ENCODE measurements around the gene TFCP2.

Gene TFCP2

DNA sequence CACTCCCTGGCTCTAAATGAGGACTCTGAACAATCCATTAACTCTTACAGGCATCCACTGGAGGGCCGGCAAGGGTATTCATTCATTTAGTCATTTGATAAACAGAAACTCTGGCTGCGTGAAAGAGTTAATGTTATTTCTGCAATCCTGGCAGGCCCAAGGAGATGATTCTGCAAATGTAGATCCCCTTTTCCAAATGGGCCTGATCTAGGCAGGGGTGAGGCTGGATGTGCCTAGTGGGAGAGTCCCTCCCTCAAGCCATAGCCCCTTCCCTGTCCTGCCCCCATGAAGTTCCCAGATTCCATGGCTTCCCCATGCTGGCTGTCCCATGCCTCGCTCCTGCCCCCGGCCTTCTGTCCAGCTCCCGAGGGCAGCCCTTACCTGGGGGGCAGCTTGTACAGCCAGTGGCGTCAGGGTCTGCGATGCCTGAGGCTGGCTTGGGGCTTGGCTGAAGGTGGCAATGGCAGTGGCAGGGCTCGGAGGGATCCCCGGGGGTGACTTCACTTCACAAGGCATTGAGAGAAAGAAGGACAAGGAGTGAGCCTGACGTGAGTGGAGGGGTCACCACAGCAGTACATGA, 26.5 kb upstream of the TFCP2 start:
- ChIA-PET POLR2A (no interaction called here), CTCF (interaction anchor here (1.2 kb wide), 1 partner anchor 19 kb away, joined by 4 read pairs; the partner anchor contains the start of gene POU6F1)
- TF ChIP-seq, protein P1, sequence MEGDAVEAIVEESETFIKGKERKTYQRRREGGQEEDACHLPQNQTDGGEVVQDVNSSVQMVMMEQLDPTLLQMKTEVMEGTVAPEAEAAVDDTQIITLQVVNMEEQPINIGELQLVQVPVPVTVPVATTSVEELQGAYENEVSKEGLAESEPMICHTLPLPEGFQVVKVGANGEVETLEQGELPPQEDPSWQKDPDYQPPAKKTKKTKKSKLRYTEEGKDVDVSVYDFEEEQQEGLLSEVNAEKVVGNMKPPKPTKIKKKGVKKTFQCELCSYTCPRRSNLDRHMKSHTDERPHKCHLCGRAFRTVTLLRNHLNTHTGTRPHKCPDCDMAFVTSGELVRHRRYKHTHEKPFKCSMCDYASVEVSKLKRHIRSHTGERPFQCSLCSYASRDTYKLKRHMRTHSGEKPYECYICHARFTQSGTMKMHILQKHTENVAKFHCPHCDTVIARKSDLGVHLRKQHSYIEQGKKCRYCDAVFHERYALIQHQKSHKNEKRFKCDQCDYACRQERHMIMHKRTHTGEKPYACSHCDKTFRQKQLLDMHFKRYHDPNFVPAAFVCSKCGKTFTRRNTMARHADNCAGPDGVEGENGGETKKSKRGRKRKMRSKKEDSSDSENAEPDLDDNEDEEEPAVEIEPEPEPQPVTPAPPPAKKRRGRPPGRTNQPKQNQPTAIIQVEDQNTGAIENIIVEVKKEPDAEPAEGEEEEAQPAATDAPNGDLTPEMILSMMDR (IDR thresholded peaks at IDR 0.05; ENCODE audit: control extremely low read depth, extremely low read depth, low read depth, missing control alignments), result no peak
- DNase-seq (ENCODE audit: extremely low spot score), result no peak

DNA sequence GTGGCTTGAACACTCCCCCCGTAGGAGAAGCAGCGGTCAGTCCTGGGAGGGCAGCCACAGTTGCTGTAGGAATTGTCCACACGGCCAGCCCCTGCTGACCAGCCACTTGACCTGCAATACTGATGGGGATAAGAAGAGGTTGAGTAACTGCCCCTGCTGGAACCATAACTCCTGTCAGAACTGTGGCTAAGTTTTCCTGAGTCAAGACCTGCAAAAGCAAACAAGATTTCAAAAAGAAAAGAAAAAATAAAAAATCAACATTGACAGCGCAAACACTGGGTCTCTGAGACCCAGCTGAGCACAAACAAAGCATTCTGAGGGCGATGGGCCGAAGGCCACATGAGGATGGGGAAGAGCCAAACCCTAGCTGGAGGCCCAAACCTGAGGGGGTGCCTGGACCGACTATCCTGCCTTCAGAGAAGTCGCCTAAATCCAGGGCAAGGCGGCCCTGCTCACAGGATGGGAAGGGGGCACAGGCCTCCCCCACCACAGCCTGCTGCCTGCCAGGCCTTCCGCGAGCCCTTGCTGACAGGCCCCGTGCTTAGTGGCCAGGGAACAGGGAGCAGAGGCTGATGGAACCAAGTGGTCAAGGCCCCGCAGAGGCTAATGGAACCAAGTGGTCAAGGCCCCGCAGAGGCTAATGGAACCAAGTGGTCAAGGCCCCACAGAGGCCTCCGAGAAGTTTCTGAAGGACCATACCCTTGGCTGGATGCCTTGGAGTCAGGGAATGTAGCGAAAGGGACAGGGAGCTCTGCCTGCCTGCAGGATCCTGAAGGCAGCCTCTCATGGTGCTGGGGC, 25.8 kb upstream of the TFCP2 start:
- no peak for DNase-seq (ENCODE audit: extremely low spot score)
- ChIA-PET POLR2A (no interaction called here), CTCF (no interaction called here)
- TF ChIP-seq, protein P1 (IDR thresholded peaks at IDR 0.05; ENCODE audit: control extremely low read depth, extremely low read depth, low read depth, missing control alignments), result no peak

DNA sequence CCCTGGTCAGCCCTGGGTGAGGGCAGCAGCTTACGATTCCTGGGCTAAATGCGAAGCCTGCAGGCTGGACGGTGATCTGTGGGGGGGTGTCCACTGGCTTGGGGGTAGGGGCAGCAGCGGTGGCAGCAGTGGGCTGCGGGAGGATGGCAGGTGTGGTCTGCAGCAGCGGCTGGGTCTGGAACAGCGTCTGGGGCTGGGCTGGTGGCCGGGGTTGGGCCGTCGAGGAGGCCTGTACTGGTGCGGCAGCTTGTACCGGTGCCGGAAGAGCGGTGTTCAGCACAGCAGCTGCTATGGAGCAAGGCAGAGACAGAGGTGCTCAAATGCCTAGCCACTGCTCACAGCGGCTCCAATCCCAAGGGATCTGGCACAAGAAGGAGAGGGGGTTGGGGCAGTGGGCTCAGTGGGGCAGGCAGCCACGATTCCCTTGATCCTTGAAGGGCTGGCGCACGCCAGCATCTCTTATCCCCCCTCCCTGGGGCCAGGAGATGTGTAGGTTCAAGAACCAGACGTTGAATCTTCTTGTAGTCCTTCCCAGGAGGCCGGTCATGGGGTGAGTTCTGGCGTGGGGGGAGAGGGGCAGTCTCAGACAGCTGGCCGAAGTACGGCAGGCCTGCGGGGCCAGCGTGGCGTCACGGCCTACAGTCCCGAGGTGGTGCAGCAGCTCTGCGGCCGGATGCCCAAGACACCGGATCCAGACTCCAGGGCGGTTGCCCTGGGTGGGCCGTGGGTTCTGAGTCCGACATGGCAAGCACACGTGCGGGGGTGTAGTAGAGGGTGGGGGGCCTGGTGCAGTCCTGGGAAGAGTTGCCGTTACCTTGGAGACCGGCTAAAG, 25.0 kb upstream of the TFCP2 start:
- no peak for DNase-seq (ENCODE audit: extremely low spot score)
- ChIA-PET CTCF (interaction anchor here (1.1 kb wide), 1 partner anchor 10 kb away, joined by 4 read pairs; no protein-coding TSS in a partner anchor), POLR2A (no interaction called here)
- TF ChIP-seq, protein P1 (IDR thresholded peaks at IDR 0.05; ENCODE audit: control extremely low read depth, extremely low read depth, low read depth, missing control alignments), result no peak

GRCh38 chr12:51196547-51196946, 23.6 kb upstream of the TFCP2 start:
- DNase-seq (ENCODE audit: extremely low spot score), result no peak
- ChIA-PET CTCF (interaction anchor here (1.0 to 1.1 kb wide), 3 partner anchors 8 to 17 kb away, joined by 3 to 4 read pairs (median 3); no protein-coding TSS in a partner anchor), POLR2A (no interaction called here)
- TF ChIP-seq, protein P1 (IDR thresholded peaks at IDR 0.05; ENCODE audit: control extremely low read depth, extremely low read depth, low read depth, missing control alignments), result no peak

- no peak for DNase-seq (ENCODE audit: extremely low spot score)
- POLR2A ChIA-PET, result no interaction called here
- TF ChIP-seq, protein P1 (IDR thresholded peaks at IDR 0.05; ENCODE audit: control extremely low read depth, extremely low read depth, low read depth, missing control alignments), result no peak
- CTCF ChIA-PET, result interaction anchor here (0.9 to 1.1 kb wide), 3 partner anchors 10 to 17 kb away, joined by 3 to 4 read pairs (median 3); no protein-coding TSS in a partner anchor
These were observed 22.9 kb upstream of the TFCP2 start for GRCh38 chr12:51195841-51196240.

DNA sequence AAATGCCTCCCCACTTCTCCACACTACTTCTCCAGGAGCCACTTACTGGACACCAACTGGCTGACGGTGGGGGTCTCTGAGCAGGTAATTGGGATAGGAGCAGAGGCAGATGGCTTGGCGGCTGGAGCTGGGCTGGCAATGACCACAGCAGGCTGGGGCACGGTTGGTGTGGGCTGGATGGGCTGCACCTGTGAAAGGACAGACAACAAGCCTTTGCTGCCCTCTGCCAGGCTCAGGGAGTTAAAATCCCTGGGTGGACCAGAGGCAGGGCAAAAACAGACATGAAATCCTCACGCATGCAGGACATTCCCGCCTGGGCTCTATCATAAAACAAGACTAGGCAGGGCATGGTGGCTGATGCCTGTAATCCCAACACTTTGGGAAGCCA, 19.3 kb upstream of the TFCP2 start:
- TF ChIP-seq, protein P1 (IDR thresholded peaks at IDR 0.05; ENCODE audit: control extremely low read depth, extremely low read depth, low read depth, missing control alignments), result no peak
- ChIA-PET CTCF (no interaction called here), POLR2A (no interaction called here)
- no peak for DNase-seq (ENCODE audit: extremely low spot score)
